ENCODE data around the gene EHBP1L1. TPM values are rescaled to one million over a fixed set of nuclear protein-coding genes. Genes with fewer than 3 reads are reported as not detected.

Gene EHBP1L1
- total RNA-seq, 1 experiment from 2014 or later: 19.6 TPM

- ChIA-PET CTCF (interaction anchor here (1.3 kb wide), 1 partner anchor 9 kb away, joined by 3 read pairs; no protein-coding TSS in a partner anchor), POLR2A (interaction anchor here (0.6 kb wide), 1 partner anchor 30 kb away, joined by 3 read pairs; no protein-coding TSS in a partner anchor)
- no peak for DNase-seq
- Histone ChIP-seq H3K4me3 (ENCODE audit: low read depth, low read length) (no peak overlapping the region), H3K36me3 (ENCODE audit: control insufficient read depth, insufficient read depth, low read length) (no peaks in the 10 kb centered on the region), H3K9me3 (no peaks in the 10 kb centered on the region), H3K4me1 (no peaks in the 10 kb centered on the region), H3K27me3 (replicated peaks; ENCODE audit: control insufficient read depth, insufficient read depth, low read length) (no peaks in the 10 kb centered on the region)
- intact Hi-C loops (cut with micrococcal nuclease; ENCODE audit: unreplicated experiment): no loop called here
- no peaks in the 10 kb centered on the region for H3K9me3 Mint-ChIP-seq (ENCODE audit: unreplicated experiment)
- H3K4me3 Mint-ChIP-seq (ENCODE audit: unreplicated experiment): no peak overlapping the region
- peaks cover 6% of the 10 kb centered on the region for H3K4me1 Mint-ChIP-seq (ENCODE audit: low read depth, unreplicated experiment)
- no TSS peak for BruUV-seq (replicated peaks)
- no peak for TF ChIP-seq CTCF (IDR thresholded peaks at IDR 0.05; ENCODE audit: insufficient read depth in 1 of 2, low read depth in 1 of 2, low read length in 1 of 2, severe bottlenecking in 1 of 2, unreplicated experiment in 1 of 2)
- no peaks in the 10 kb centered on the region for H3K36me3 Mint-ChIP-seq (ENCODE audit: insufficient read depth, unreplicated experiment)
- H3K27me3 Mint-ChIP-seq (ENCODE audit: insufficient read depth, unreplicated experiment): no peaks in the 10 kb centered on the region
- no peak overlapping the region for H3K27ac Mint-ChIP-seq (ENCODE audit: unreplicated experiment)
Observed at GRCh38 chr11:65584106-65584505, 8.3 kb downstream of the EHBP1L1 start.

- H3K4me3 Mint-ChIP-seq (ENCODE audit: unreplicated experiment): no peak overlapping the region
- H3K4me1 Mint-ChIP-seq (ENCODE audit: low read depth, unreplicated experiment): peaks cover 6% of the 10 kb centered on the region
- ChIA-PET CTCF (interaction anchor here (1.3 kb wide), 1 partner anchor 9 kb away, joined by 3 read pairs; no protein-coding TSS in a partner anchor), POLR2A (interaction anchor here (0.6 kb wide), 1 partner anchor 29 kb away, joined by 3 read pairs; no protein-coding TSS in a partner anchor)
- BruUV-seq (replicated peaks): no TSS peak
- TF ChIP-seq CTCF (IDR thresholded peaks at IDR 0.05; ENCODE audit: insufficient read depth in 1 of 2, low read depth in 1 of 2, low read length in 1 of 2, severe bottlenecking in 1 of 2, unreplicated experiment in 1 of 2): no peak
- H3K27me3 ChIP-seq (replicated peaks; ENCODE audit: control insufficient read depth, insufficient read depth, low read length): no peaks in the 10 kb centered on the region
- H3K9me3 Mint-ChIP-seq (ENCODE audit: unreplicated experiment): no peaks in the 10 kb centered on the region
- H3K36me3 Mint-ChIP-seq (ENCODE audit: insufficient read depth, unreplicated experiment): no peaks in the 10 kb centered on the region
- no peak overlapping the region for H3K4me3 ChIP-seq (ENCODE audit: low read depth, low read length)
- no peaks in the 10 kb centered on the region for H3K36me3 ChIP-seq (ENCODE audit: control insufficient read depth, insufficient read depth, low read length)
- intact Hi-C loops (cut with micrococcal nuclease; ENCODE audit: unreplicated experiment): no loop called here
- DNase-seq: no peak
- no peaks in the 10 kb centered on the region for H3K27me3 Mint-ChIP-seq (ENCODE audit: insufficient read depth, unreplicated experiment)
- H3K27ac Mint-ChIP-seq (ENCODE audit: unreplicated experiment): no peak overlapping the region
- H3K9me3 ChIP-seq: no peaks in the 10 kb centered on the region
- no peaks in the 10 kb centered on the region for H3K4me1 ChIP-seq
Observed at GRCh38 chr11:65584723-65585171, 8.9 kb downstream of the EHBP1L1 start.

DNA sequence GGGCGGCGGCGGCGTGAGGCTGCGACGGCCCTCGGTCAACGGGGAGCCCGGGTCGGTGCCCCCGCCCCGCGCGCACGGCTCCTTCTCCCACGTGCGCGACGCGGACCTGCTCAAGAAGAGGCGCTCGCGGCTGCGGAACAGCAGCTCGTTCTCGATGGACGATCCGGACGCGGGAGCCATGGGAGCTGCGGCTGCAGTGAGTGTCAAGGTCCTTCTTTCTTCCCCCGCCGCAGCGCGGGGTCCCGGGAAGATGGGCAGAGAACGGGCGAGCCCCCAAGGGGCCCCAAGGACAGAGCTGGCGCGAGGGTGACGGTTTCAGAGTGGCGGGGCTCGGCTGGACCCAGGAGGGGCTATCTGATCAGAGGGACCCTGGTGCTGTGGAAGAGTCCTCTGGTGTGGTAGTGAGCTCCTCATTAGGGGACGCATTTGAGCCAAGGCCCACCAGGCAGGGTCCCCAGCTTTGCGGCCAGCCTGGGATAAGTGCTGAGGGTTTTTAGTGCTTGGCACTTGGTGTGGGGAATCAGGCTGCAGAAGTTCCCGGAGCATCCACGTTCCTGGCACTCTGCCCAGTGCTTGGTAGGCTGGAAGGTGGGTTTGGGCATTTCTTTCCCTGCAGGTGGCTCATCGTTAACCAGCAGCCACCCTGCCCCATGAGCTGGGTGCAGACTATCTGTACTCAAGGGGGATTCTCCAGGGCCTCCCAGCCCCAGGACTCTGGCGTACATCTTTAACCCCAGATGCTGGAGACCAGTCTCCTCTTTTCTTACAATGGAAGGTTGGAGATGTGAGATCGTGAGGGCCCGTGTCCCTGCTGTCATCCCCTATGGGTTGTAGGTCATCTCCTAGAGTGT, 9.8 kb downstream of the EHBP1L1 start:
- Histone ChIP-seq H3K4me3 (ENCODE audit: low read depth, low read length) (no peak overlapping the region), H3K9me3 (no peaks in the 10 kb centered on the region), H3K4me1 (no peaks in the 10 kb centered on the region), H3K27me3 (replicated peaks; ENCODE audit: control insufficient read depth, insufficient read depth, low read length) (no peaks in the 10 kb centered on the region), H3K36me3 (ENCODE audit: control insufficient read depth, insufficient read depth, low read length) (no peaks in the 10 kb centered on the region)
- peaks cover 4% of the 10 kb centered on the region for H3K4me1 Mint-ChIP-seq (ENCODE audit: low read depth, unreplicated experiment)
- H3K27ac Mint-ChIP-seq (ENCODE audit: unreplicated experiment): no peak overlapping the region
- no peaks in the 10 kb centered on the region for H3K27me3 Mint-ChIP-seq (ENCODE audit: insufficient read depth, unreplicated experiment)
- no peak for TF ChIP-seq CTCF (IDR thresholded peaks at IDR 0.05; ENCODE audit: insufficient read depth in 1 of 2, low read depth in 1 of 2, low read length in 1 of 2, severe bottlenecking in 1 of 2, unreplicated experiment in 1 of 2)
- ChIA-PET POLR2A (no interaction called here), CTCF (no interaction called here)
- no peak for DNase-seq
- H3K36me3 Mint-ChIP-seq (ENCODE audit: insufficient read depth, unreplicated experiment): peaks cover 3% of the 10 kb centered on the region
- no TSS peak for BruUV-seq (replicated peaks)
- intact Hi-C loops (cut with micrococcal nuclease; ENCODE audit: unreplicated experiment): no loop called here
- no peaks in the 10 kb centered on the region for H3K9me3 Mint-ChIP-seq (ENCODE audit: unreplicated experiment)
- H3K4me3 Mint-ChIP-seq (ENCODE audit: unreplicated experiment): no peak overlapping the region
